HG03469 (cell line): Measurements from ENCODE around the gene AFF1.
A peak's percentile ranks its signal among the peaks of the same experiment; 100 is the strongest.

Experiments
- ATAC-seq: cut with Tn5 transposase; IDR thresholded peaks from one replicate; pipeline ENCODE4 v1.9.1; 2021; ENCODE audit warnings: mild to moderate bottlenecking, moderate library complexity, moderate number of reproducible peaks; ENCODE audit not compliant: unreplicated experiment

Gene AFF1

GRCh38 chr4:86947501-86948120 lies 12.8 kb downstream of the AFF1 start:
- no peak for ATAC-seq

GRCh38 chr4:86948276-86948675 lies 13.5 kb downstream of the AFF1 start:
- ATAC-seq = no peak

- ATAC-seq = no peak
These were observed 16.2 kb downstream of the AFF1 start for GRCh38 chr4:86950831-86951525.

- ATAC-seq = no peak
These were observed 21.2 kb downstream of the AFF1 start for GRCh38 chr4:86955888-86956451.

- ATAC-seq = peak; percentile 35
These were observed 22.4 kb downstream of the AFF1 start for GRCh38 chr4:86957215-86957614.

GRCh38 chr4:86959588-86960500 lies 25.0 kb downstream of the AFF1 start:
- ATAC-seq = no peak

- ATAC-seq = no peak
These were observed 25.7 kb downstream of the AFF1 start for GRCh38 chr4:86960557-86960961.

GRCh38 chr4:86961116-86961515 lies 26.3 kb downstream of the AFF1 start:
- ATAC-seq = no peak

- ATAC-seq = peak; percentile 85
These were observed 26.9 kb downstream of the AFF1 start for GRCh38 chr4:86961605-86962295.

- ATAC-seq = no peak
These were observed 28.9 kb downstream of the AFF1 start for GRCh38 chr4:86963697-86964096.

GRCh38 chr4:86965019-86965976 lies 30.5 kb downstream of the AFF1 start:
- ATAC-seq = peak; percentile 47

GRCh38 chr4:86967073-86967472 lies 32.3 kb downstream of the AFF1 start:
- ATAC-seq = no peak

GRCh38 chr4:86967798-86968197 lies 33.0 kb downstream of the AFF1 start:
- ATAC-seq = no peak

- no peak for ATAC-seq
These were observed 33.7 kb downstream of the AFF1 start for GRCh38 chr4:86968547-86968946.

- no peak for ATAC-seq
These were observed 35.9 kb downstream of the AFF1 start for GRCh38 chr4:86970447-86971354.

GRCh38 chr4:86971355-86971683 lies 36.5 kb downstream of the AFF1 start:
- no peak for ATAC-seq

- ATAC-seq = no peak
These were observed 38.2 kb downstream of the AFF1 start for GRCh38 chr4:86972997-86973396.

- no peak for ATAC-seq
These were observed 38.9 kb downstream of the AFF1 start for GRCh38 chr4:86973668-86974067.

GRCh38 chr4:86974551-86974994 lies 39.8 kb downstream of the AFF1 start:
- no peak for ATAC-seq
